ENCODE data around the gene TBCA. TPM values are rescaled to one million over a fixed set of nuclear protein-coding genes. Genes with fewer than 3 reads are reported as not detected.
"Not testable (repeated sequence)": the region's sequence is repeated elsewhere in the genome, so short reads cannot be mapped to it uniquely, and the experiment has no call there.

Gene TBCA
- total RNA-seq, 2 donors from 2014 or later = 113 to 114 TPM

DNA sequence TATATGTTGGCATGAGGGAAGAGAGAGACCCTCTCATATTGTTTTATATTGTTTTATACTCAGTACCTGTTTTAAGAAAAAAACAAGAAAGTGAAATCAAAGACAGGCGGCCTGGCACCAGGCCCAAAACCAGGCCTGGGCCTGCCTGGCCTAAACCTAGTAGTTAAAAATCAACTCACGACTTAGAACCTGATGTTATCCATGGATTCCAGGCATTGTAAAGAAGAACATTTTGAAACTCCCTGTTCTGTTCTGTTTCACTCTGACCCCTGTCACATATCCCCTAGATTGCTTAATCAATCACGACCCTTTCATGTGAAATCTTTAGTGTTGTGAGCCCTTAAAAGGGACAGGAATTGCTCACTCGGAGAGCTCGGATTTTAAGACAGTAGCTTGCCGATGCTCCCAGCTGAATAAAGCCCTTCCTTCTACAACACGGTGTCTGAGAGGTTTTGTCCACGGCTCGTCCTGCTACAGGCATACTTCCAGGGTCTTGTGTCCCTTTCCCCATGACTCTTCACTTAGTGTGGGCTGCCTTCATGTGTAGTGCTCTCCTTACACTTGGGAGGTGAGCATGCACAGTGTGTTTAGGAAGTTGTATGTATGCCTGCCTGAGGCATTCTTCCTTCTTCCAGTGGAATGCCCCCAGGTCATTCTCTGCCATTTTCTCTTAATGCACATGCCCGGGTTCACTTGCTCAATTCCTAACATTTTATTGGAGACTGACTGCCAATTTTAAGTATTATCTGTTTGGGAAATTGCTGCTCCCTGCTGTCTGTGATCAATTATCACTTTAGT is 17.8 kb downstream of the TBCA start:
- Histone ChIP-seq H3K36me3 (no peaks in the 10 kb centered on the region), H3K4me1 (no peaks in the 10 kb centered on the region), H3K27me3 (no peaks in the 10 kb centered on the region), H3K27ac (no peak overlapping the region), H3K4me3 (no peak overlapping the region), H3K9me3 (no peaks in the 10 kb centered on the region)
- no peak for DNase-seq (ENCODE audit: low spot score)
- TF ChIP-seq, protein P1, sequence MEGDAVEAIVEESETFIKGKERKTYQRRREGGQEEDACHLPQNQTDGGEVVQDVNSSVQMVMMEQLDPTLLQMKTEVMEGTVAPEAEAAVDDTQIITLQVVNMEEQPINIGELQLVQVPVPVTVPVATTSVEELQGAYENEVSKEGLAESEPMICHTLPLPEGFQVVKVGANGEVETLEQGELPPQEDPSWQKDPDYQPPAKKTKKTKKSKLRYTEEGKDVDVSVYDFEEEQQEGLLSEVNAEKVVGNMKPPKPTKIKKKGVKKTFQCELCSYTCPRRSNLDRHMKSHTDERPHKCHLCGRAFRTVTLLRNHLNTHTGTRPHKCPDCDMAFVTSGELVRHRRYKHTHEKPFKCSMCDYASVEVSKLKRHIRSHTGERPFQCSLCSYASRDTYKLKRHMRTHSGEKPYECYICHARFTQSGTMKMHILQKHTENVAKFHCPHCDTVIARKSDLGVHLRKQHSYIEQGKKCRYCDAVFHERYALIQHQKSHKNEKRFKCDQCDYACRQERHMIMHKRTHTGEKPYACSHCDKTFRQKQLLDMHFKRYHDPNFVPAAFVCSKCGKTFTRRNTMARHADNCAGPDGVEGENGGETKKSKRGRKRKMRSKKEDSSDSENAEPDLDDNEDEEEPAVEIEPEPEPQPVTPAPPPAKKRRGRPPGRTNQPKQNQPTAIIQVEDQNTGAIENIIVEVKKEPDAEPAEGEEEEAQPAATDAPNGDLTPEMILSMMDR (IDR thresholded peaks at IDR 0.05) = no peak

DNA sequence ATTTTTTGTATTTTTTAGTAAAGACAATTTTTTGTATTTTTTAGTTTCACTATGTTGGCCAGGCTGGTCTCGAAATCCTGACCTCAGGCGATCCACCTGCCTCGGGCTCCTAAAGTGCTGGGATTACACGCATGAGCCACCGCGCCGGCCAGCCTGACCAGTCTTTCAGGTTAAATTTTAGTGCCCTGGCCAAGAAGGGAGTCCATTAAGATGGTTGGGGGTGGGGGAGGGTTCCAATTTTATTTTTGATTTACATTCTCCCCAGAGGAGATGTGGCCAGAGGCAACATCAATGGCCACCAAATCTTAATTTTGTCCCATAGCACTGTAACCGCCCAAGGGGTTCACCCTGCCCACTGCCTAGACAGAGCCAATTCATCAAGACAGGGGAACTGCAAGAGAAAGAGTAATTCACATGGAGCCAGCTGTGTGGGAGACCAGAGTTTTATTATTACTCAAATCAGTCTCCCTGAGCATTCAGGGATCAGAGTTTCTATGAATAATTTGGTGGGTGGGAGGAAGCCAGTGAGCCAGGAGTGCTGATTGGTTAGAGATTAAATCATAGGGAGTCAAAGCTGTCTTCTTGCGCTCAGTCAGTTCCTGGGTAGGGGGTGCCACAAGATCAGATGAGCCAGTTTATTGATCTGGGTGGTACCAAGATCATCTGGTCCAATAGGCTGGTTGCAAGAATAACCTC is 24.7 kb downstream of the TBCA start:
- no peak for DNase-seq (ENCODE audit: low spot score)
- Histone ChIP-seq H3K4me1 (peaks cover 0 to 4% of the 10 kb centered on the region in 2 donors), H3K4me3 (no peak overlapping the region), H3K36me3 (no peaks in the 10 kb centered on the region), H3K9me3 (no peaks in the 10 kb centered on the region), H3K27ac (no peak overlapping the region), H3K27me3 (no peaks in the 10 kb centered on the region)
- TF ChIP-seq, protein P1 (IDR thresholded peaks at IDR 0.05) = no peak

DNA sequence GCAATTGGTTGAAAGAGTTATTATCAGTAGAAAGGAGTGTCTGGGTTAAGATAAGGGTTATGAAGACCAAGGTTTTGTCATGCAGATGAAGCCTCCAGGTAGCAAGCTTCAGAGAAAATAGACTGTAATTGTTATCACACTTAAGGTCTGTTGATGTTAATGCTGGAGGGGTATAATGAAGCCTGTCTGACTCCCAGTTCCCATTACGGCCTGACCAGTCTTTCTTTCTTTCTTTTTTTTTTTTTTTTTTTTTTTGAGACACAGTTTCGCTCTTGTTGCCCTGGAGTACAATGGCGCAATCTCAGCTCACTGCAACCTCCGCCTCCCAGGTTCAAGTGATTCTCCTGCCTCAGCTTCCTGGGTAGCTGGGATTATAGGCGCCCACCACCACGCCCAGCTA is 25.2 kb downstream of the TBCA start:
- H3K9me3 ChIP-seq; H3K36me3 ChIP-seq; H3K4me3 ChIP-seq; H3K4me1 ChIP-seq; H3K27ac ChIP-seq; H3K27me3 ChIP-seq; DNase-seq (ENCODE audit: low spot score): not testable (repeated sequence)

DNA sequence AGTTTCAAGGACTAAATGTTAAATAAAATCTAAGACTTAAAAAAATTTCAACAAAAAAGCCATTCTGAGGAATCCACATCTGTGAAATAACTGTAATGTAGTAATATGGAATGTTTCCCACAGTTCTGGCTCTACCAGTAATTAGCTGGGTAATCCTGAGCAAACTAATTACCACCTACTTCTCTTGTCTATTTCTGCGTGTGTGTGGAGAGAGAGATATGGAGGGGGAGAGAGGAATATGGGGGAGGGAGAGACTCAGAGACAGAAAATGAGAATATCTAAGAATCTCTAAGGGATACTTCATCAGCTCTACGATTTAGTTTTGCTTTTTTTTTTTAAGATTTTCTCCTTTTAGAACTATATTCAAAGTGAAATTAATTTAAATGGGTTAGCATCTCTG is 28.0 kb downstream of the TBCA start:
- no peak overlapping the region for H3K4me3 ChIP-seq
- H3K9me3 ChIP-seq = no peaks in the 10 kb centered on the region
- TF ChIP-seq, protein P1 (IDR thresholded peaks at IDR 0.05) = no peak
- H3K27me3 ChIP-seq = no peaks in the 10 kb centered on the region
- DNase-seq (ENCODE audit: low spot score) = no peak
- H3K27ac ChIP-seq = no peak overlapping the region
- no peaks in the 10 kb centered on the region for H3K36me3 ChIP-seq
- peaks cover 0 to 12% of the 10 kb centered on the region in 2 donors for H3K4me1 ChIP-seq

DNA sequence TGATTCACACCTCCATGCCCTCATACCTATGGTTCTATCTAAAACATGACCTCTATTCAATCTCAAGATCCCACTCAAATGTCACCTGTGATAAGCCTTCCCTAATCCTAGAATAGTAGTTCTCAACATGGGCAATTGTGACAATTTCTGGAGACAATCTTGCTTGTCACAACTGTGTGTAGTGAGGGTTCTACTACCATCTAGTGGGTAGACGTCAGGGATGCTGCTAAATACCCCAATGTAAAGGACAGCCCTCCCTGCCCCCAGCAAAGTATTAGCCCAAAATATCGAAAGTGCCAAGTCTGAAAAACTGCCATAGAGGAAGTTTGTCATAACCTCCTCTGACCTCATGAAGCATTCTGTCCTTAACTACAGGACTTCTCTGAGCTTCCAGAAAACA is 32.0 kb downstream of the TBCA start:
- H3K9me3 ChIP-seq = no peaks in the 10 kb centered on the region
- no peak for DNase-seq (ENCODE audit: low spot score)
- H3K36me3 ChIP-seq = no peaks in the 10 kb centered on the region
- no peak overlapping the region for H3K4me3 ChIP-seq
- H3K27ac ChIP-seq = no peak overlapping the region
- H3K27me3 ChIP-seq = no peaks in the 10 kb centered on the region
- TF ChIP-seq, protein P1 (IDR thresholded peaks at IDR 0.05) = no peak
- H3K4me1 ChIP-seq = peaks cover 0 to 22% of the 10 kb centered on the region in 2 donors

DNA sequence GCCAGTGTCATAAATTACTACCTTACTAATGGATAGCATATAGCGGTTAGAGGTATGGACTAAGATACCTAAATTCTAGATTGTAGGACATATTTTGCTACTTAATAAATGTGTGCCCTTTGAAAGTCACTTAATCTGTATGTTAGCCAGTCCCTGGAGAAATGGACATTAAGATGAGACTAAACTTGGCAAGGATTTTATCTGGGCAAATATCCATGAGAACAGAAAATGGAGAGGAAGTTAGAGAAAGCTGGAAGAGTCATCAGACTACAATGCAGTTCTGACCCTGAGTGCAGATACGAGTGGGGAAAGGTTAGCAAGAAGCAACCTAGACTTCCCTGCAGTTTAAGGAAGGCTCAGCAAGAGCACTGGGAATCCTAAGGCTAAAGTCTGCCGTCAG is 33.0 kb downstream of the TBCA start:
- H3K36me3 ChIP-seq = no peaks in the 10 kb centered on the region
- no peak for DNase-seq (ENCODE audit: low spot score)
- H3K4me3 ChIP-seq = no peak overlapping the region
- TF ChIP-seq, protein P1 (IDR thresholded peaks at IDR 0.05) = no peak
- no peak overlapping the region for H3K27ac ChIP-seq
- H3K9me3 ChIP-seq = no peaks in the 10 kb centered on the region
- H3K4me1 ChIP-seq = peaks cover 0 to 26% of the 10 kb centered on the region in 2 donors
- no peaks in the 10 kb centered on the region for H3K27me3 ChIP-seq
